NCI-H526 treated with DMSO at 0.1 percent for 48 hours (cell line): ENCODE results near the gene RBM4.
A peak's percentile ranks its signal among the peaks of the same experiment; 100 is the strongest.

ENCODE experiments used
- DNase-seq: peaks from one replicate; lab custom pipeline; 2025; lab: John Stamatoyannopoulos, UW

RBM4 gene

GRCh38 chr11:66689661-66690590, 51.4 kb downstream of the RBM4 start:
- DNase-seq = no peak

GRCh38 chr11:66691311-66691980, 52.9 kb downstream of the RBM4 start:
- DNase-seq = no peak

- no peak for DNase-seq
Measured at GRCh38 chr11:66692446-66692845, 53.9 kb downstream of the RBM4 start.

DNA sequence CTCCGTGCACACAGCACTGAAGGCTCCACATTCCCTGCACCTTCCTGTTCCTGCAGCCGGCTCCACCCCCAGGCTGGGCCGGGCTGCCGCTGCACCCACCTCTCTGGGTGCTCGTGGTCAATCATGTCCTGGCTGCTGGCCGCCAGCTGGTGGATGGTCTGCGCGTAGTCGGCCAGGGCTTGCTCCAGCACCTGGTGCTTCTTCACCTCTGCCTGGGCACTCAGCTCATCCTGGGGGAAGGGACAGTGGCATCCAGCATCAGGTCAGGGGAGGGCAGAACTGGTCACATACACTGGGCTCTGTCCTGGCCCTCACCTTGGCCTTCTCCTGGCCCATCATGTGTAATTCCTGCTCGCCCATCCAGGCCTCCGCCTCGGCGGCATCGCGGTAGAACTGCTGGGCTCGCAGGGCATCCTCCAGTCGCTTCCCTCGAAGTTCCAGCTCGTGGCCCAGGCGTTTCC, 54.4 kb downstream of the RBM4 start:
- DNase-seq = no peak

DNA sequence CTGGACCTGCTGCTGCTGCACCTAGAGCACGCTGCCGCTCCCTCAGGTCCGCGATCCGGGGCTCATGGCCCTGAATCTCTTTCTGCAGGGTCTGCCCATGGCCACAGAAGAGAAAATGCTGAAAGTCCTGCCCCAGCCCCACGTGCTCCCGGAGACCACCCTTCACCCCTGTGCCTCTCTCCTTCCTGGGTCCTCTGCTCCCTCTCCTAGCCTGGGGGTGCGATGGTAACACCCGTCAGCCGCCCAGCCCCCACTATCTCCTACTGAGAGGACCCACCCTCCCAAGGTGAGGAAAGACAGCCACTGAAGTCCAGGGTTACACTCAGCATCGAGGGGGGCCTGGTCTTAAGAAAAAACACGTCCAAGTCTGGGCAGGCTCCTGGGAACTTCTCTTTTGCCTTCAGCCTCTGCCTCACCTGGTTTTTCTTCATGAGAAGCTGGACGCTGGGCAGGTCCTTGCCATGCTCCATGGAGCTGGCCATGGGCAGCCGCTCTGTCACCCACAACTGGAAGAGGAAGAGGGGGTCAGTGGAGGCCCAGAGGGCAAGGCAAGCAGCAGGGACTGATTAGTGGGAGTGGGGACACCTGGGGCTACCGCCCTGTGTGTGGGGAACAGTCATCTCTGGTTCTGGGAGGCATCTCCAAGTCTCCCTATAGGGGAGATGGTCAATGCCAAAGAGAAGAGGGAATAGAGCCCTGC, 55.0 kb downstream of the RBM4 start:
- no peak for DNase-seq

DNA sequence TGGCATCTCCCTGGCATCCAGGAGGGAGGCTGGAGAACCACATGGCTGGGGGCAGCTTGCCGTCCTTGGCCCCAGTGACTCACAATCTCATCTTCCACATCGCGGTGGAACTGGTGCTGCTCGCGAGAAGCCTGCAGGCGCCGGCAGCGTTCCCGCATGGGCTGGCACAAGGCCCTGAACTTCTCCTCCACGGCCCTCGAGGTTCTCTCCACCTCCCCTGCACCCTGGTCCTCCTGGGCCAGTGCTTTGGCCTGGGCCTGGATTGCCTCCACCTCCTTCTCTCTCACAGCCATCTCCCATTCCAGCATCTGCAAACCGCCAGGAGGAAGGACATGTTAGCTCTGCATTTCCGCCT, 55.5 kb downstream of the RBM4 start:
- DNase-seq = no peak

- peak; percentile 79 for DNase-seq
Measured at GRCh38 chr11:66694732-66695207, 56.3 kb downstream of the RBM4 start.
